Colonic mucosa (tissue), 4 donors: ENCODE data around the gene ELP4. TPM values are rescaled to one million over a fixed set of nuclear protein-coding genes. Genes with fewer than 3 reads are reported as not detected.

Experiments
- DNase-seq: peaks from one replicate; pipeline ENCODE4 v3.0.0-alpha.2; 2020
- H3K27ac ChIP-seq: fragments of 200-600 bp; one replicate; pipeline ENCODE4 v1.8.0; 2021
- H3K27me3 ChIP-seq: fragments of 200-600 bp; one replicate; pipeline ENCODE4 v1.8.0; 2021
- H3K36me3 ChIP-seq: fragments of 200-600 bp; one replicate; pipeline ENCODE4 v1.8.0; 2021
- H3K4me1 ChIP-seq: fragments of 200-600 bp; one replicate; pipeline ENCODE4 v1.8.0; 2021; ENCODE audit warnings: mild to moderate bottlenecking
- H3K4me3 ChIP-seq: fragments of 200-600 bp; one replicate; pipeline ENCODE4 v1.8.0; 2021
- H3K9ac ChIP-seq, 2 donors: one replicate each; pipeline ENCODE4 v1.7.0; 2013; ENCODE audit warnings: control low read depth in 2 of 2, low read depth in 2 of 2, low read length in 2 of 2
- H3K9me3 ChIP-seq: fragments of 200-600 bp; one replicate; pipeline ENCODE4 v1.8.0; 2021
- intact Hi-C: fragments of 100-400 bp; cut with DNase I; formaldehyde crosslinking; loops from one replicate; pipeline ENCODE4 v1.14.1; 2022
- total RNA-seq, 2 donors: library from RNA; stranded (reverse); fragmentation: NEBNext Ultra II Directional in 1 of 2; extraction: Animal tissue kit (Norgen Biotek cat#: 25700) in 1 of 2; gene quantifications; one replicate each; pipeline ENCODE4 v1.2.1, GENCODE V29; 2021
- TF ChIP-seq, protein P1 (sequence below): fragments of 200-600 bp; IDR thresholded peaks from one replicate; pipeline ENCODE4 v1.8.0; 2022; ENCODE audit warnings: antibody characterized with exemption, mild to moderate bottlenecking
- donor health status: healthy.
- donor health status: DM: no; HTN: no; CAD: no.
- donor health status: DM: no; HTN: no; CAD: no.

Gene ELP4
- total RNA-seq, 2 donors from 2014 or later, result 17.0 to 22.8 TPM

DNA sequence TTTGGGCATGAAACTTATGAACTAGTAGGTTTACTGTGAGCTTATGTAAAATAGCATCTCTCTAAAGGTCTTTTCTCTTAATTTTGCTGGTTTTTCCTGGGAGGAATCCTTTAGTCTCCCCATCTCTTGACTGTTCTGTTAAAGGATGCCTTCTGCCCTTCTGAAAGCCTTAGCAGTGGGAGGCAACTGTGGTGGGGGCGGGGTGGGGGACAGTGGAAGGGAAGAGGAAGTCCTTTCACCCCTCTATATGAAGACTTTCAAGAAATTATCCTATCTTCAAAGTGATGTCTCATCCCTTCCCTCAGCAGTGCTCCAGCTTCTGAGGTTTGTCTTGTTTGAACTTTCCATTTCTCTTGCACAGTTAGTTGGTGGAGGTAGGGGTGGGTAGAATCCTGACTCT is 73.1 kb downstream of the ELP4 start:
- TF ChIP-seq, protein P1, sequence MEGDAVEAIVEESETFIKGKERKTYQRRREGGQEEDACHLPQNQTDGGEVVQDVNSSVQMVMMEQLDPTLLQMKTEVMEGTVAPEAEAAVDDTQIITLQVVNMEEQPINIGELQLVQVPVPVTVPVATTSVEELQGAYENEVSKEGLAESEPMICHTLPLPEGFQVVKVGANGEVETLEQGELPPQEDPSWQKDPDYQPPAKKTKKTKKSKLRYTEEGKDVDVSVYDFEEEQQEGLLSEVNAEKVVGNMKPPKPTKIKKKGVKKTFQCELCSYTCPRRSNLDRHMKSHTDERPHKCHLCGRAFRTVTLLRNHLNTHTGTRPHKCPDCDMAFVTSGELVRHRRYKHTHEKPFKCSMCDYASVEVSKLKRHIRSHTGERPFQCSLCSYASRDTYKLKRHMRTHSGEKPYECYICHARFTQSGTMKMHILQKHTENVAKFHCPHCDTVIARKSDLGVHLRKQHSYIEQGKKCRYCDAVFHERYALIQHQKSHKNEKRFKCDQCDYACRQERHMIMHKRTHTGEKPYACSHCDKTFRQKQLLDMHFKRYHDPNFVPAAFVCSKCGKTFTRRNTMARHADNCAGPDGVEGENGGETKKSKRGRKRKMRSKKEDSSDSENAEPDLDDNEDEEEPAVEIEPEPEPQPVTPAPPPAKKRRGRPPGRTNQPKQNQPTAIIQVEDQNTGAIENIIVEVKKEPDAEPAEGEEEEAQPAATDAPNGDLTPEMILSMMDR, result no peak
- H3K36me3 ChIP-seq, result no peaks in the 10 kb centered on the region
- no peak overlapping the region for H3K27ac ChIP-seq
- no peaks in the 10 kb centered on the region for H3K27me3 ChIP-seq
- intact Hi-C loops, result no loop called here
- H3K9me3 ChIP-seq, result no peaks in the 10 kb centered on the region
- H3K9ac ChIP-seq, result no peak overlapping the region
- no peak for DNase-seq
- no peaks in the 10 kb centered on the region for H3K4me1 ChIP-seq
- no peak overlapping the region for H3K4me3 ChIP-seq

DNA sequence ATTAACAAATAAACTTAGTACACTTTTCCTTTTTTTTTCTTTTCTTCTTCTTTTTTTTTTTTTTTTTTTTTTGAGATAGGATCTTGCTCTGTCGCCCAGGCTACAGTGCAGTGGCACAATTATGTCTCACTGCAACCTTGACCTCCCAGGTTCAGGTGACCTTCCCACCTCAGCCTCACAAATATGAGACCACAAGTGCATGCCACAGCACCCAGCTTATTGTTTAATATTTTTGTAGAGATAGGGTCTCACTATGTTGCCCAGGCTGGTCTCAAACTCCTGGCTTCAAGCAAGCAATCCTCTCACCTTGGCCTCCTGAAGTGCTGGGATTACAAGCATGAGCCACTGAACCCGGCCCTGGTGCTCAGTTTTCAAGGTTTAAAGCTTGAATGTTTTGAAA is 88.9 kb downstream of the ELP4 start:
- Histone ChIP-seq H3K27me3 (no peaks in the 10 kb centered on the region), H3K27ac (no peak overlapping the region), H3K4me3 (no peak overlapping the region), H3K4me1 (no peaks in the 10 kb centered on the region), H3K9me3 (no peaks in the 10 kb centered on the region), H3K9ac (no peak overlapping the region), H3K36me3 (no peaks in the 10 kb centered on the region)
- no peak for DNase-seq
- intact Hi-C loops, result no loop called here
- TF ChIP-seq, protein P1, result no peak

DNA sequence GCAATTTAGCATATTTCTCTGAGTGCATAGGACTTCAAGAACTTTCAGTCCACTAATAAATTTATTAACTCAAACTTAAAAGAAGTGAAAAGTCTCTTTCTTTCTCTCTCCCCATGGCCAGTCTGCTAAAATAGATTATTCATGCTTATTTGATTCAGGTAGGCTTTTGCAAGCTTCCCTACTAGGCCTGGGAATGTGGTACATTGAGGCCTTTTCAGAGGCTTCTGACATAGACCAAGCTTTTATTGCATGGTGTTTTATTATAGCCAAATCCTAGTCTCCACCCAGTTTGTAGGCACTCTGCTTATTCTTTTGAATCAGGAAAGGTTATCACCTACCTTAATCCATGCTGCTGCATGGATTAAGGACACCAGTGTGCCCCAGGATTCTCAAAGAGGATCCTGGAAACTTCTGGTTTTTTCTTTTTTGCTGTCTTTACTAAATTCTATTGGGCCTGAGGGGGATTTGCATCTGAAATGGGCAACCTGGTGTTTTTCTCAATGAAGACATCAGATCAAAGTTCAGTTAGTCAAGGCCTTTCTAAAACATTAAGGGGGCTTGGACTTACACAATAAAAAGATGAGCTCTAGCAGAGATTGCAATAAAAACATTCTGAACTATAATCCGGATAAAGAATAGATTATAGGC is 92.2 kb downstream of the ELP4 start:
- intact Hi-C loops, result no loop called here
- TF ChIP-seq, protein P1, result no peak
- Histone ChIP-seq H3K4me1 (no peaks in the 10 kb centered on the region), H3K27ac (no peak overlapping the region), H3K4me3 (no peak overlapping the region), H3K9me3 (no peaks in the 10 kb centered on the region), H3K9ac (no peak overlapping the region), H3K27me3 (no peaks in the 10 kb centered on the region), H3K36me3 (no peaks in the 10 kb centered on the region)
- no peak for DNase-seq

DNA sequence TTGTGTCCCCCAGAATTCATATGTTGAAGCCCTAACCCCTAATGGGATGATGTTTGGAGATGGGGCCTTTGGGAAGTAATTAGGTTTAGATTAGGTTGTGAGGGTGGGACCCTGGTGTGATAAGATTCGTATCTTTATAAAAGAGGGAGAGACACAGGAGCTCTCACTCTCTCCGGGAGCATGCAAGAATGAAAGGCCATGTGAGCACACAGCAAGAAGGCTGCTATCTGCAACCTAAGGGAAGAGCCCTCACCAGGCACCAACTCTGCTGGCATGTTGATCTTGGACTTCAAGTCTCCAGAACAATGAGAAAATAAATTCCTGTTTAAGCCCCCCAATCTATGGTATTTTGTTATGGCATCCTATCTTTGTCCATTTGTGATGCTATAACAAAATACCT is 97.3 kb downstream of the ELP4 start:
- Histone ChIP-seq H3K4me1 (no peaks in the 10 kb centered on the region), H3K27me3 (no peaks in the 10 kb centered on the region), H3K9me3 (no peaks in the 10 kb centered on the region), H3K9ac (no peak overlapping the region), H3K4me3 (no peak overlapping the region), H3K27ac (no peak overlapping the region), H3K36me3 (no peaks in the 10 kb centered on the region)
- TF ChIP-seq, protein P1, result no peak
- intact Hi-C loops, result no loop called here
- no peak for DNase-seq

DNA sequence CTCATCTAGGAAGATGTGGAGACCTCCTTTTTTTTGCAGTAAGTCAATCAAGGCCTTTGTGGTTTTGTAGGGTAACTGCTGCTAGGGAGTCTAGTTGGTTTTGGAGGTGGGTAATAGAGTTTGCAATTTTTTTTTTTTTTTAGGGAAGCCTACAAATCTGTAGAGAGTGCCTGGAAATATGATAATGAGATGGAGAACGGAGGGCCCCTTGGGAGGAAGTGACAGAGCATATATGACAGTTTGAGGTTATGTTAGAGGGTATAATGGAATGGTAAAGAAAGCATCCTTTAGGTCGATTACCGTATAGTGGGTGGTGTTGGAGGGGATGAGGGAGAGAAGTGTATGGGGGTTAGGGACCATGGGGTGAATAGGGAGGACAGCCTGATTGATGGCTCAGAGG is 98.3 kb downstream of the ELP4 start:
- intact Hi-C loops, result no loop called here
- no peak for DNase-seq
- Histone ChIP-seq H3K9ac (no peak overlapping the region), H3K9me3 (no peaks in the 10 kb centered on the region), H3K27ac (no peak overlapping the region), H3K4me3 (no peak overlapping the region), H3K27me3 (no peaks in the 10 kb centered on the region), H3K36me3 (no peaks in the 10 kb centered on the region), H3K4me1 (no peaks in the 10 kb centered on the region)
- TF ChIP-seq, protein P1, result no peak
